Left ventricle myocardium inferior (tissue), 1 donor: ENCODE results near the gene UQCR10. TPM values are rescaled to one million over a fixed set of nuclear protein-coding genes. Genes with fewer than 3 reads are reported as not detected.

ENCODE experiments used
- DNase-seq: peaks from one replicate; pipeline ENCODE4 v3.0.0-alpha.2; 2020
- H3K27ac ChIP-seq: fragments of 200-600 bp; replicated peaks from 2 replicates; pipeline ENCODE4 v1.8.0; 2021
- H3K27me3 ChIP-seq: fragments of 200-600 bp; 2 replicates; pipeline ENCODE4 v1.8.0; 2021; ENCODE audit warnings: low read depth
- H3K36me3 ChIP-seq: fragments of 200-600 bp; 2 replicates; pipeline ENCODE4 v1.8.0; 2021
- H3K4me1 ChIP-seq: fragments of 200-600 bp; 2 replicates; pipeline ENCODE4 v1.8.0; 2021
- H3K4me3 ChIP-seq: fragments of 200-600 bp; 2 replicates; pipeline ENCODE4 v1.8.0; 2021; ENCODE audit warnings: mild to moderate bottlenecking, moderate library complexity
- H3K9me3 ChIP-seq: fragments of 200-600 bp; replicated peaks from 2 replicates; pipeline ENCODE4 v1.8.0; 2021
- intact Hi-C: fragments of 100-400 bp; cut with micrococcal nuclease; formaldehyde crosslinking; loops from one replicate; pipeline ENCODE4 v1.11.0; 2022
- total RNA-seq: library from RNA; stranded (reverse); fragmentation: NEBNext Ultra II Directional; extraction: Animal tissue kit (Norgen Biotek cat#: 25700); gene quantifications from one replicate; pipeline ENCODE4 v1.2.1, GENCODE V29; 2021
- TF ChIP-seq, protein P1 (sequence below): fragments of 200-600 bp; IDR thresholded peaks from 2 replicates; pipeline ENCODE4 v1.8.0; 2021; ENCODE audit warnings: antibody characterized with exemption, mild to moderate bottlenecking, borderline replicate concordance
- donor health status: DM: no; HTN: yes; CAD: no; lungs with severe emphysema.

The UQCR10 gene
- total RNA-seq, 1 donor from 2014 or later: 403 TPM

DNA sequence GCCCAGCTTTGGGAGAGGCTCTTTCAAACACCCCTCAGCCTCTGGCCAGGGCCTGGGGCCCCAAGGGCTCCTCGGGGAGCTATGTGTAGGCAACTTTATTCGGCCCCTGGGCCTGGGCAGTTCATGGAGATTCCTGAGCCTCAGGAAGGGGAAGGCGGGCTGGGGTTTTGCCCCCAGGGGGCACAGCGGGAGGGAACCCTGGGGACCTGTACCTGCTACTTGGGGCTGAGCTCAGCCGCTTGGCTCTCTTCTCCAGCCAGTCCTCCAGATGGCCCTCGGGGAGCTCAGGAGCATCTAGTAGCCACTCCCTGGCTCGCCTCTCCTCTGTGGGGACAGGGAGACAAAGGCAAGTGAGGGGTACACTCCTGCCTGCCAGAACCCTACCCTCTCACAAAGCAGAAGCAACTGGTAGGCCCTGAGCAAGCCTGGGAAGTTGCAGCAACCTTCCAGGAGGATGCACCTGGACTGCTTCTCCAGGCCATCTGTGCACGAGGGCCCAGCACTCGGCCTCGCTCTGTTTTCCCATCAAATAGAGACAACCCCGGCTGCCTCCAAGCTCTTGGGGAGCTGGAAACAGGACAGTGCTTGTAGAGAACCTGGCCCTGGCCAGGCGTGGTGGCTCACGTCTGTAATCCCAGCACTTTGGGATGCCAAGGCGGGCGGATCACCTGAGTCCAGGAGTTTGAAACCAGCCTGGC lies 28.9 kb upstream of the UQCR10 start:
- intact Hi-C loops: no loop called here
- H3K27me3 ChIP-seq: no peaks in the 10 kb centered on the region
- TF ChIP-seq, protein P1, sequence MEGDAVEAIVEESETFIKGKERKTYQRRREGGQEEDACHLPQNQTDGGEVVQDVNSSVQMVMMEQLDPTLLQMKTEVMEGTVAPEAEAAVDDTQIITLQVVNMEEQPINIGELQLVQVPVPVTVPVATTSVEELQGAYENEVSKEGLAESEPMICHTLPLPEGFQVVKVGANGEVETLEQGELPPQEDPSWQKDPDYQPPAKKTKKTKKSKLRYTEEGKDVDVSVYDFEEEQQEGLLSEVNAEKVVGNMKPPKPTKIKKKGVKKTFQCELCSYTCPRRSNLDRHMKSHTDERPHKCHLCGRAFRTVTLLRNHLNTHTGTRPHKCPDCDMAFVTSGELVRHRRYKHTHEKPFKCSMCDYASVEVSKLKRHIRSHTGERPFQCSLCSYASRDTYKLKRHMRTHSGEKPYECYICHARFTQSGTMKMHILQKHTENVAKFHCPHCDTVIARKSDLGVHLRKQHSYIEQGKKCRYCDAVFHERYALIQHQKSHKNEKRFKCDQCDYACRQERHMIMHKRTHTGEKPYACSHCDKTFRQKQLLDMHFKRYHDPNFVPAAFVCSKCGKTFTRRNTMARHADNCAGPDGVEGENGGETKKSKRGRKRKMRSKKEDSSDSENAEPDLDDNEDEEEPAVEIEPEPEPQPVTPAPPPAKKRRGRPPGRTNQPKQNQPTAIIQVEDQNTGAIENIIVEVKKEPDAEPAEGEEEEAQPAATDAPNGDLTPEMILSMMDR: no peak
- peaks cover 8% of the 10 kb centered on the region for H3K4me1 ChIP-seq
- H3K36me3 ChIP-seq: peaks cover 56% of the 10 kb centered on the region
- no peak overlapping the region for H3K4me3 ChIP-seq
- H3K9me3 ChIP-seq: no peaks in the 10 kb centered on the region
- no peak for DNase-seq
- no peak overlapping the region for H3K27ac ChIP-seq

DNA sequence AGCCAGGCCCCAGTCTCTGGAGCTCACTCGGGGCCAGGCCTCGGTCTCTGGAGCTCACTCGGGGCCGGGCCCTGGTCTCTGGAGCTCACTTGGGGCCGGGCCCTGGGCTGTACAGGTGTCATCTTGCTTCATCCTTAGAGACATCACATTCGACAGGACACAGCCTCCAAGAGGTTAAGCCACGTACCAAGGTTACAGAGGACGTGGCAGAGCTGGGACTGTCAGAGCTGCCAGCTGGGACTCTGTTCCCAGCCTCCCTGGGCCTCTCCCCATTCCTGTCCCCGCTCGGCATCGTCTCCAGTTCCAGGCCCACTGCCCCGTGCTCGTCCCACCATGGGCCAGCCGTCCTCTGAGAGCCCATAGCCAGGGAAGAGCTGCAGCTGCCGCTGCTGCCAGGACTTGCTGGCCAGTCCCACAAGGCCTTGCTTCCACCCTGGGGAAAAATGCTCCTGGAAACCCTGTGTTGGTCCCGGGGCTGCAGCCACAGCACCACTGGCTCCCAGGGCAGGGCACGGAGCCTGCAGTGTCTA lies 27.8 kb upstream of the UQCR10 start:
- Histone ChIP-seq H3K4me3 (no peak overlapping the region), H3K27ac (no peak overlapping the region), H3K4me1 (no peaks in the 10 kb centered on the region), H3K27me3 (no peaks in the 10 kb centered on the region), H3K36me3 (peaks cover 45% of the 10 kb centered on the region), H3K9me3 (no peaks in the 10 kb centered on the region)
- no peak for DNase-seq
- intact Hi-C loops: no loop called here
- TF ChIP-seq, protein P1: no peak

DNA sequence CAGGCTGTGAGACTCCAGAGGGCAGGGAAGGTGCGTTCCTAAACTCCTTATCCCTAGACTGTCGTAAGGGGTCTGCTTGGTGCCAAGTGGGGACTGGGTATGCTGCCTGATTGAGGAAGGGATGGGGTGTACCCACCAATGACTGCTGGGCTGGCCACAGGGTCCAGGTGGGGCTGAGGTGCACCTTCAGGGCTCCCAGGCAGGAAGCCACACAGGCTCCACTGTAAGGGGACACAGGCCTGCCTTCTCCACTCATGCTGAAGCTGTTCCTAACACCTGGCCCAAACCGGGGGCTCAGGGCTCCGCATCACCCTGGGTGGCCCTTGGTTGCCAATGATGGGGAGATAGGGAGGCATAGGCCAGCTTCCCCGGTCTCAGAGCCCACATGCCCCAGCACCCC lies 27.0 kb upstream of the UQCR10 start:
- H3K4me3 ChIP-seq: no peak overlapping the region
- H3K9me3 ChIP-seq: no peaks in the 10 kb centered on the region
- no peak for DNase-seq
- H3K27me3 ChIP-seq: no peaks in the 10 kb centered on the region
- no peak overlapping the region for H3K27ac ChIP-seq
- peaks cover 48% of the 10 kb centered on the region for H3K36me3 ChIP-seq
- TF ChIP-seq, protein P1: no peak
- H3K4me1 ChIP-seq: no peaks in the 10 kb centered on the region
- intact Hi-C loops: no loop called here

DNA sequence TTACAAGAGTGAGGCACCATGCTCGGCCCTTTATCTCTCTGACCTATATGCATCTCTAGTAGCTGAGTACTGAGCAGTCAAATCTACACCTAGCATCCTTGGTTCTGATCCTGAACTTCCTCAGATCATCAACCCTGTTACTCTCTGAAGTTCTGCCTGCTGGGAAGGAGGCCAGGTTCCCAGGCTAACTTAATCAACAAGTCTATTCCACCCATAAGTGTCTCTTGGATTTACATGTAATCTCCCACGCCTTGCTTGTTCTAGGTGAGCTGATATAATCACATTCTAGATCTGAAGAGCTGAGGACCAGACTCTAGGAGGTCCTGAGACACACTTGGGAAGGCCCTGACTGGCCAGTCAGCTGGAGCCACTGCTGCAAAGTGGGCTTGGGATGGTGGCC lies 25.2 kb upstream of the UQCR10 start:
- no peaks in the 10 kb centered on the region for H3K4me1 ChIP-seq
- no peaks in the 10 kb centered on the region for H3K27me3 ChIP-seq
- H3K36me3 ChIP-seq: peaks cover 61% of the 10 kb centered on the region
- TF ChIP-seq, protein P1: no peak
- no peaks in the 10 kb centered on the region for H3K9me3 ChIP-seq
- H3K4me3 ChIP-seq: no peak overlapping the region
- no peak for DNase-seq
- intact Hi-C loops: no loop called here
- no peak overlapping the region for H3K27ac ChIP-seq

DNA sequence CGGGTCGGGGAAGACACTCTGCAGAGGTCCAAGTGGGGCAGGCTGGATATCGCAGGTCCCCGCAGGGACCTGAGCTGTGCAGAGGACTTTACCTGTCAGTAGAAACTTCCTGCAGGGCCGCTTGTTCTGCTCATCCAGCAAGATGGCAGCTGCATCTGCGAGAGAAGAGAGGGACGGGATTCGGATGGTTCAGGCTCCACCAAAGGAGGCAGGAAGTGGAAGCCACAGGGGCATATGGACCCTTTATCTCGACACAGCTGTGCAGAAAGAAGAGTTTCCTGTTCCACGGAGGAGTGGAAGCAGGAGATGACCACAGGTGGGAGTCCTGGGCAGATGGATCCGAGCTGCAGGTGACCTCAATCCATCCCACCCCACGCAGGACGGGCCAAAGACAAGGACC lies 24.8 kb upstream of the UQCR10 start:
- H3K4me1 ChIP-seq: no peaks in the 10 kb centered on the region
- H3K9me3 ChIP-seq: no peaks in the 10 kb centered on the region
- intact Hi-C loops: no loop called here
- H3K4me3 ChIP-seq: no peak overlapping the region
- TF ChIP-seq, protein P1: no peak
- no peaks in the 10 kb centered on the region for H3K27me3 ChIP-seq
- peaks cover 63% of the 10 kb centered on the region for H3K36me3 ChIP-seq
- H3K27ac ChIP-seq: no peak overlapping the region
- no peak for DNase-seq
